Right lung (tissue), 5 donors: ENCODE results near the gene UHRF2. TPM values are rescaled to one million over a fixed set of nuclear protein-coding genes. Genes with fewer than 3 reads are reported as not detected.
"Not testable (repeated sequence)": the region's sequence is repeated elsewhere in the genome, so short reads cannot be mapped to it uniquely, and the experiment has no call there.

Experiments
- DNase-seq, 2 donors: peaks; one replicate each; pipeline ENCODE4 v3.0.0-alpha.2; 2013
- polyA plus RNA-seq, 5 donors: library from polyadenylated mRNA; unstranded; fragments of 120-200 nt; gene quantifications; one replicate each; pipeline versions ENCODE4 v1.2.1 to v1.2.3, GENCODE V29; 2013; ENCODE audit warnings: inconsistent platforms in 1 of 5, low replicate concordance in 1 of 5; ENCODE audit not compliant: insufficient read length in 5 of 5, insufficient read depth in 1 of 5

Gene UHRF2
- polyA plus RNA-seq, 5 donors: 47.8 to 86.0 (median 70.3) TPM

- no peak for DNase-seq
Observed at GRCh38 chr9:6479959-6480358, 67.0 kb downstream of the UHRF2 start.

DNA sequence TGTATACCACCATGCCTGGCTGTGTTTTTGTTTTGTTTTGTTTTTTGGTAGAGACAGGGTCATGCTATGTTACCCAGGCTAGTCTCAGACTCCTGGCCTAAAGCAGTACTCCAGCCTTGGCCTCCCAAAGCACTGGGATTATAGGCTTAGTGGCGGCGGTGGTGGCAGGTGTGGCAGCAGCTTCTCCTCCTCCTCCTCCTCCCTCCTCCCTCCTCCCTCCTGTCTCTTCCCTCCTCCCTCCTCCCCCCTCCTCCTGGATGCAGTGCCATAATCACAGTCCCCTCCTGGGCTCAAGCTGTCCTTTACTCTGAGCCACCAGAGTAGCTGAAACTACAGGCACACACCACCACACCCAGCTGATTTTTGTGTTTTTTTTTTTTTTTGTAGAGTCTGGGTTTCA, 71.2 kb downstream of the UHRF2 start:
- no peak for DNase-seq

DNA sequence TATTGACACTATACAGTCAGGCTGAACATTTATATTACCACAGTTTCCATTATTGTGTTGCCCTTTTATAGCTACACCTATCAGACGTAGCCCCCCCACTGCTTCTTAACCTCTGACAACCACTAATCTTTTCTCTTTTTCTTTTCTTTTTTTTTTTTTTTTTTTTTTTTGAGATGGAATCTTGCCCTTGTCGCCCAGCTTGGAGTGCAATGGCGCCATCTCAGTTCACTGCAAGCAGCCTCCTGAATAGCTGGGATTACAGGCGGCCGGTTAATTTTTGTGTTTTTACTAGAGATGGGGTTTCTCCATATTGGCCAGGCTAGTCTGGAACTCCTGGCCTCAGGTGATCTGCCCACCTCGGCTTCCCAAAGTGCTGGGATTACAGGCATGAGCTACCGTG, 75.4 kb downstream of the UHRF2 start:
- DNase-seq: no peak

DNA sequence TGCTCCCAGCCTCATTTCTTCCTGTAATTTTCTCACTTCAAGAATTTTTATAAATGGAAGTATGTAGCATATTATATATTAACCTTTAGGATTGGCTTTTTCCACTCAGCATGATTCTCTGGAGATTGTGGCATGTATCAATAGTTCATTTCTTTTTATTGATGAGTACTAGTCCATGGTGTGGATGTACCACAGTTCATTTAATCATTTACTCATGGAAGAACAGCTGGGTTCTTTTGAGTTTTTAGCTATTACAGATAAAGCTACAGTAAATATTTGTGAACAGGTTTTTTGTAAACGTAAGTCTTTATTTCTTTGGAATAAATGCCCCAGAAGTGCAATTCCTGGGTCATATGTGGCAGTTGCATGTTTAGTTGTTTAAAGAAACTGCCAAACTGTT, 76.1 kb downstream of the UHRF2 start:
- DNase-seq: no peak

- no peak for DNase-seq
Observed at GRCh38 chr9:6490863-6491262, 77.9 kb downstream of the UHRF2 start.

DNA sequence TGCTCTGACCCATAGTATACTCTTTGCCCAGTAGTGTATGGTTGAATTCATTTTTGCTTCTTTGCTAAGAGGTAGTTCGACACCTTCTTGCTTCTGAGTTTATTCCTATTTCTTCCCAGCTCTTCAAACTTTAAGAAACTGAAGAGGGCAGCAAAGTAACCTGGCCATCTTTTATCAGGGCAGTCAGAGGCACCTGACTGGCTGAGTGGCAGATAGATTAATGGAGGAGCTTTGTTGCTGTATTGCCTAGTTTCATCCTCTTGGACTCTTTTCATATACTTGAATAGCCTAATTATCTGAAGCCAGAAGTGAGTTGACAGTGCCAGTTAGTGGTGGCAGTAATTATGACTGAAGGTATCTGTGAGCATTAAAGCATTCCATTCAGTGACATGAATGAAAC, 82.5 kb downstream of the UHRF2 start:
- DNase-seq: no peak

DNA sequence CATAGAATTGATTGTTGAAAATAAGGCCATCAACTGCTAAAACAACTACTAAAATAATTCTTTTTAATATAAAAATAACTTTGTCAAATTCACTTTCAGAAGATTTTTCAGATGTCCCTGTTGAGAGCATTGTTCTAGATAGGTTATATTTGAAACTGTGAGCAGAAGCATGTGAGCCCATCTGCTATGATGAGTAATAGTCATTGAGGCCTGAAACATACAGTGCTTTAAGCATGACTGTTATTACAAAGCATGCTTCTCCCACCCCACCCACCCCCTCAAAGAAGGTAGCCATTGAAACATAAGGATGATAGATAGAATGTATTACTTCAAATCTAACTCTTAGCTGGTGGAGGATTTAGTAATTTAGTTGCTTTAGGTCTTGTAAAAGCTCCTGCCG, 86.0 kb downstream of the UHRF2 start:
- no peak for DNase-seq

GRCh38 chr9:6501526-6502210, 88.7 kb downstream of the UHRF2 start:
- no peak for DNase-seq

DNA sequence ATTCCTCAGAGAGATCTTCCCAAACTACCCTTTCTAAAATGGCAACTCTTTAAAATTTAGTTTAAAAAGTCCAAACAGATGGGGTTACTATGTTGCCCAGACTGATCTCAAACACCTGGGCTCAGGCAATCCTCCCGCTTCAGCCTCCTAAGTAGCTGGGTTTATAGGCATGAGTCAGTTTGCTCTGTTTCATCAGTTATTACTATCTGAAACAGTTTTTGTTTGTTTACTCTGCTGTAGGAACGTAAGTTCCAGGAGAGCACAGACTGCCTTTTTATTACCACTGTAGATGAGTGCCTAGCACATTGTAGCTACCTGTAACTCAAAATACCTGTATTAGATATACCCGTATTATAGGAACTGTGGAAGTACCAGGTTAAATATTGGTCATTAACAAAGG, 89.4 kb downstream of the UHRF2 start:
- DNase-seq: no peak

DNA sequence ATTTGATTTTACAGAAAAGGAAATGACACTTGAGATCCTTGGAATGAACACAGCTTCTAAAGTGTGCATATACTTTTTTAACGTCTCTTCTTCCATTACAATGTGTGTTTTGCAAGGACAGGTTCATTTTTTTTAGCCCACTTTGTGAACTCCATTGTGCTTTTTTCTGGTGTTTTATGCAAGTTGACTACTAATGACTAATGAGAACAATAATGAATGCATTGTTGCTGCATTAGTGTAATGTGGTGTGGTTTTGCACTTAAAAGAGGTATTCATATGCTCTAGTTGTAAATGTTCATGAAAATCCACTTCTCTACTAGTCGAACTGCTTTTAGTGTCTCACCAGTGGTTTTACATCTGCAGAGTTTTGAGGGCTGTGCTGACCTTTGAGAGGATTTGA, 93.6 kb downstream of the UHRF2 start:
- no peak for DNase-seq

- DNase-seq: no peak
Observed at GRCh38 chr9:6512085-6512657, 99.2 kb downstream of the UHRF2 start.

DNA sequence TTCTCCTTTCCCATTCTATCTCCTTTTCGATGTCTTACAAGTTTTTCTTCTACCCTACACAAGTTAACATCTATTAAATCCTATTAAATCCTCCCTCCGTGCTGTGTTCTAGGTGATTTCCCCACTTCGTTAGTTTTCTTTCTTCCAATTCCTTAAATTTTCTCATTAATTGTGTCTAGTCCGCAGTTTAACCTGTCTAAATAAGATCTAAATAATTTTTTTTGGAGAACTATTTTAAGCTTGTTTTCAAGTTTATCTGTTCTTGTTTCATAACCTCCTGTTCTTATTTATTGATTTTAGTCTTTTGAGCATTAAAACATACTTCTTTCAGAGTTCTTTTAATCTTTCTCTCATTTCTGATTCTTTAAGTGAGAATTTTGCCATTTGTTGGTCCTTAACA, 109.3 kb downstream of the UHRF2 start:
- no peak for DNase-seq

DNA sequence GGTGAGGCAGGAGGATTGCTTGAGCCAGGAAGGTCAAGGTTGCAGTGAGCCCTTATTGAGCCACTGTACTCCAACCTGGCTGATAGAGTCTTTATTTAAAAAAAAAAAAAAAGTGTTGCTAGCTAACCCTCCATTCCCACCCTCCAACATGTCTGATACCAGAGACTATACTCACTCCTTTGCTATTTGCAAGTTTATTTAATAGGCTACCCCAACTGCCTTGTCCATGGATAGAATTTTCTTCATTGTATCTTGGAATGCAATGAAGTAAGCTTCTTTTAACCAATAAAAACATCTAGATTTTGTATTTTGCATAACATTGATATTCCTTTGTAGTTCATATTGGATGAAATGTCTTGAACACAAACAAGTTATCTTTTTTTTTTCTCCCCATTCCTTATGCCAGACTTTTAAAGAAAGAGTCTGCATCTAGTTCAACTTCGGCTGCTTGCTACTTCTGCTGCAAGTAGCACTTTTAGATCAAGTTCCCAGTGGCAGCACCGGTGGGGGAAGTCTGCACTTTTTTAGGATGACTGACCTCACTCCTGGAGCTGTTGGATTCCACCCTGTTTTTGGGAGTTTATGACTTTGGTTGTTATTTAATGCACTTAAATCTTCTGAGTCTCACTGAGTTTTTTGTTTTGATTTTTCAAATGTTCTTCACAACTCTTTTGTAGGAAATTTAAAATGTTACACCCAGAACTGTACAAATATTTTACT, 112.5 kb downstream of the UHRF2 start:
- DNase-seq: no peak

GRCh38 chr9:6535594-6535993, 122.6 kb downstream of the UHRF2 start:
- no peak for DNase-seq

DNA sequence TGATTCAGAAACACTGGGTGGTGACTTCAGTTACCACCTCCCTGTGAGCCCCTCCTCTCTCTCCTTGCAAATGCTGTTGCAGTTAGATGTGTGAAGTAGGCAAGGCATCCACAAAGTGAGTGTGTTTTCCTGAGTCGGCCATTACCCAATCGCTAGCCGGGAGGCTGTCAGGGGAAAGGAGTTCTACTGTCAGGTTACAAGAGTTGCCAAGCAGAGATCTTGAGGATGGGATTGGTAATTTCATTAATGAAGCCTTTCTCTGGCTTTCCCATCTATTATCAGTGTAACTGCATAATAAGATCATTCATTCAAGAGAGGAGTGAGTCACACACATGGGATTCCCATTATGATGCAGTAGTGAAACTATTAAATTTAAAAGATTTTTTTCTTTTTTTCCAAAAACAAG, 125.7 kb downstream of the UHRF2 start:
- DNase-seq: no peak

- not testable (repeated sequence) for DNase-seq
Observed at GRCh38 chr9:6542617-6543016, 129.6 kb downstream of the UHRF2 start.

GRCh38 chr9:6543204-6543603, 130.2 kb downstream of the UHRF2 start:
- DNase-seq: no peak

DNA sequence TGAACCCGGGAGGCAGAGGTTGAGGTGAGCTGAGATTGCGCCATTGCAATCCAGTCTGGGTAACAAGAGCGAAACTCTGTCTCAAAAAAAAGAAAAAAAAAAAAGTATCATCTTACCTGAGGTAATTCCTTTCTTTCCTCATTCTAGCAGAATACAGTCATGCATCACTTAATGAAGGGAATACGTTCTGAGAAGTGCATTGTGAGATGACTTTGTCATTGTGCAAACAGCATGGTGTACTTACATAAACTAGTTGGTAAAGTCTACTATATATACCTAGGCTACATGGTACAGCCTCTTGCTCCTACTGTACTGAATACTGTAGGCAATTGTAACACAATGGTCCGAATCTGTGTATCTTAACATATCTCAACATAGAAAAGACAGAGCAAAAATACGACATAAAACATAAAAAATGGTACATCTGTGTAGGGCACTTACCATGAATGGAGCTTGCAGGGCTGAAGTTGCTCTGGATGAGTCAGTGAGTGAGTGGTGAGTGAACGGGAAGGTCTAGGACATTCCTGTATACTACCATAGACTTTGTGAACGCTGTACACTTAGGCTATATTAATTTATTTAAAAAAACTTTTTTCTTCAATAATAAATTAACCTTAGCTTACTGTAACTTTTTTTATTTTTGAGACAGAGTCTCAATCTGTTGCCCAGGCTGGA, 132.2 kb downstream of the UHRF2 start:
- no peak for DNase-seq

- DNase-seq: no peak
Observed at GRCh38 chr9:6549106-6549800, 136.3 kb downstream of the UHRF2 start.

GRCh38 chr9:6551136-6551535, 138.1 kb downstream of the UHRF2 start:
- no peak for DNase-seq

- DNase-seq: no peak
Observed at GRCh38 chr9:6552033-6552432, 139.0 kb downstream of the UHRF2 start.

DNA sequence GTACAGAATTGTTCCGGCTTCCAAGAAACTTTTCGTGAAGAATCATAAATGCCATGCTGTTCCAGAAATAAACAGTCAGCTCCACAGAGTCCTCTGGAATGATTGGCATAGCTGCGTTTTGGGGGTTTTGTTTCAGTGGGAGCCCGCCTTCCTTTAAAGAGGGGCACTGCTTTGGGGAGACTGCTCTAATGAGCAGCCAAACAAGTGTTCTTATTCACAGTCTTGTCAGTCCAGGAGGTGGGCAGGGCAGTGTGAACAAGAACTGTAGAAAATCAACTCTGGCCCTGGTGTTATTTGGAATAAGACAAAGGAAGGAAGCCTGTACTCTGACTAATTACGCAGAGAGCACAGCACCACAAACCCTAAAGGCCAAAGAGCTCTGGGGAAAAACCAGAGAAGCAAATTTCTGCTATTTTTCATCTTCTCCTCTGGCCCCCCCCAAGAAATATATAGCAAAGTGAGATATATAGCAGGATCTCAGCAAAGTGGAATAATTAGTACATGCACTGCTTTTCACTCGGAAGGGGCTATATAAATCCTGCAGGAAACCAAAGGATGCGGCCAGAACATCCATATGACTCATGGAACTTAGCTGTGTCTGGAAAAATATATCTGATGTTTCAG, 139.6 kb downstream of the UHRF2 start:
- DNase-seq: no peak
